Measurements from ENCODE around the gene DUSP1. TPM values are rescaled to one million over a fixed set of nuclear protein-coding genes. Genes with fewer than 3 reads are reported as not detected.

The DUSP1 gene
- total RNA-seq, 2 donors from 2014 or later, result 248 to 808 TPM

- Histone ChIP-seq H3K4me1 (peaks cover 12% of the 10 kb centered on the region), H3K36me3 (replicated peaks in 1 of 2; ENCODE audit: insufficient read depth in 1 of 2, low read depth in 2 of 2) (no peaks in the 10 kb centered on the region), H3K9me3 (no peaks in the 10 kb centered on the region), H3K27ac (peak overlapping the region; percentile 2 to 61 (median 50)), H3K4me3 (no peak overlapping the region), H3K27me3 (no peaks in the 10 kb centered on the region)
- 34 to 44% methylated on average over 12 of the region's 12 CpGs for WGBS, 2 donors
- intact Hi-C loops (cut with DNase I), result no loop called here
- peak; percentile 67 for ATAC-seq
- peak in 1 of 3 donors; percentile 12 for TF ChIP-seq POLR2A (IDR thresholded peaks at IDR 0.05)
- TF ChIP-seq CTCF (IDR thresholded peaks at IDR 0.05), result no peak
- peak; percentile 55 to 72 (median 70) for DNase-seq
Measured at GRCh38 chr5:172744123-172745104, 26.6 kb downstream of the DUSP1 start.

- DNase-seq (no peak), ATAC-seq (no peak)
- Histone ChIP-seq H3K4me3 (no peak overlapping the region), H3K9me3 (no peaks in the 10 kb centered on the region), H3K27ac (peak overlapping the region in 3 of 4 donors; percentile 43 to 61 (median 57)), H3K27me3 (no peaks in the 10 kb centered on the region), H3K4me1 (peaks cover 12% of the 10 kb centered on the region), H3K36me3 (replicated peaks in 1 of 2; ENCODE audit: insufficient read depth in 1 of 2, low read depth in 2 of 2) (no peaks in the 10 kb centered on the region)
- intact Hi-C loops (cut with DNase I), result no loop called here
- TF ChIP-seq POLR2A (IDR thresholded peaks at IDR 0.05) (no peak), CTCF (IDR thresholded peaks at IDR 0.05) (no peak)
- 90 to 95% methylated on average over 7 of the region's 7 CpGs for WGBS, 2 donors
Measured at GRCh38 chr5:172743112-172743959, 27.7 kb downstream of the DUSP1 start.

GRCh38 chr5:172741206-172741582 lies 29.8 kb downstream of the DUSP1 start:
- H3K27ac ChIP-seq, result peak overlapping the region in 3 of 4 donors; percentile 24 to 81 (median 45)
- no peaks in the 10 kb centered on the region for H3K27me3 ChIP-seq
- H3K36me3 ChIP-seq (replicated peaks in 1 of 2; ENCODE audit: insufficient read depth in 1 of 2, low read depth in 2 of 2), result no peaks in the 10 kb centered on the region
- peaks cover 12% of the 10 kb centered on the region for H3K4me1 ChIP-seq
- 86 to 87% methylated on average over 1 of the region's 1 CpG for WGBS, 2 donors
- TF ChIP-seq CTCF (IDR thresholded peaks at IDR 0.05) (no peak), POLR2A (IDR thresholded peaks at IDR 0.05) (no peak)
- H3K9me3 ChIP-seq, result no peaks in the 10 kb centered on the region
- no peak for DNase-seq
- intact Hi-C loops (cut with DNase I), result no loop called here
- no peak for ATAC-seq
- H3K4me3 ChIP-seq, result no peak overlapping the region

- Histone ChIP-seq H3K4me3 (no peak overlapping the region), H3K36me3 (replicated peaks in 1 of 2; ENCODE audit: insufficient read depth in 1 of 2, low read depth in 2 of 2) (no peaks in the 10 kb centered on the region), H3K27me3 (no peaks in the 10 kb centered on the region), H3K9me3 (no peaks in the 10 kb centered on the region), H3K4me1 (peaks cover 12% of the 10 kb centered on the region), H3K27ac (peak overlapping the region in 3 of 4 donors; percentile 24 to 81 (median 45))
- ATAC-seq (peak; percentile 80), DNase-seq (peak; percentile 41 to 72 (median 58))
- intact Hi-C loops (cut with DNase I), result no loop called here
- no peak for TF ChIP-seq CTCF (IDR thresholded peaks at IDR 0.05)
- TF ChIP-seq POLR2A (IDR thresholded peaks at IDR 0.05), result peak in 1 of 3 donors; percentile 3
- 53 to 67% methylated on average over 15 of the region's 15 CpGs for WGBS, 2 donors
Measured at GRCh38 chr5:172740428-172741205, 30.4 kb downstream of the DUSP1 start.

Measured in body of pancreas (tissue), 4 donors.